ENCODE results near the gene PTPRB.
"Not testable (repeated sequence)": the region's sequence is repeated elsewhere in the genome, so short reads cannot be mapped to it uniquely, and the experiment has no call there.

PTPRB gene

DNA sequence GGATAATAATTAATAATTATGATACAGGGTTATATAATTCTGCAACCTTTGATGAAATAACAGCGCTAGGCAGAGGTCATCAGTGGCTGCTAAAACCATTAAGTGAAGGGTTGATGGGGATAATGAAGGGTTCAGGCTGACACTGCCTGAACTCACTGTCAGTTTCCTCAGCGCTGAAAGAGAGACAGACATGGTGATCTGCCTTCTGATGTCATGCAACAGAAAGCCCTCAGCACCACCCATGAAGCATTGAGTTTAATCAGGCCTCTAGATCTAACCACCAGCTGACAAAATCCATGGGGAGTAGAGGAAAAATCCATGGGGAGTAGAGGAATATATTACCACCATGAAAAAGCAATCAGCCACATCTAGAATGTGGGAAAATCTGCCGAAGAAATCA, 107.6 kb downstream of the PTPRB start:
- DNase-seq: no peak

GRCh38 chr12:70520847-70521246, 116.4 kb downstream of the PTPRB start:
- DNase-seq: no peak

GRCh38 chr12:70513426-70513825, 123.8 kb downstream of the PTPRB start:
- no peak for DNase-seq

GRCh38 chr12:70508178-70508577, 129.1 kb downstream of the PTPRB start:
- no peak for DNase-seq

DNA sequence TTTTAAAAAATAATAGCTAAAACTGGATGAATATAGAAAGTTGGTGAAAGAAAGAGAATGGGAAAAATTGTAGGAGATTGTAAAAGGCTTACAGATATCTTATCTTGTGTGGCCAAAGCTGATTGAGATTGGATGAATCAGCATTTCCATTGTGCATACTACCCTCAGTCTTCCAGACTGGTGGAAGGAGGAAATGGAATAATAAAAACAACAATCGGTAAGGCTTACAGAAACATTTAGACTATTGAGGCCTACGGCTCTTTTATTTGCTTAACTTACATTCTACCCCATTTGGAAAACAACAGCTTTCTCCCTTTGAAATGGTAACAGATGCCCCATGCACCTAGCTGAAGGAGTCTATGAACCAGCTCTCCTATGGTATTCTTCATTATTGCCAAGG, 129.8 kb downstream of the PTPRB start:
- DNase-seq: no peak

GRCh38 chr12:70497508-70497907, 139.7 kb downstream of the PTPRB start:
- DNase-seq: no peak

- not testable (repeated sequence) for DNase-seq
These were observed 144.3 kb downstream of the PTPRB start for GRCh38 chr12:70492904-70493303.

- not testable (repeated sequence) for DNase-seq
These were observed 146.3 kb downstream of the PTPRB start for GRCh38 chr12:70490928-70491327.

DNA sequence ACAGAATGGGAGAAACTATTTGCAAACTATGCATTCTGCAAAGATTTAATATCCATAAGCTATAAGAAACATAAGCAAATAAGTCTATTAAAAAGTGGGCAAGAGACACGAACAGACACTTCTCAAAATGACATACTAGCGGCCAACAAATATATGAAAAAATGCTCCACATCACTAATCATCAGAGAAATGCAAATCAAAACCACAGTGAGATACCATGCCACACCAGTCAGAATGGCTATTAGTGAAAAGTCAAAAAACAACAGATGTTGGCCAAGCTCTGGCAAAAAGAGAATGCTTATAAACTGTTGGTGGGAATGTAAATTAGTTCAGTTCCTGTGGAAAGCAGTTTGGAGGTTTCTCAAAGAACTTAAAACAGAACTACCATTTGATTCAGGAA, 149.8 kb downstream of the PTPRB start:
- DNase-seq: no peak

- DNase-seq: no peak
These were observed 150.6 kb downstream of the PTPRB start for GRCh38 chr12:70486588-70486987.

DNA sequence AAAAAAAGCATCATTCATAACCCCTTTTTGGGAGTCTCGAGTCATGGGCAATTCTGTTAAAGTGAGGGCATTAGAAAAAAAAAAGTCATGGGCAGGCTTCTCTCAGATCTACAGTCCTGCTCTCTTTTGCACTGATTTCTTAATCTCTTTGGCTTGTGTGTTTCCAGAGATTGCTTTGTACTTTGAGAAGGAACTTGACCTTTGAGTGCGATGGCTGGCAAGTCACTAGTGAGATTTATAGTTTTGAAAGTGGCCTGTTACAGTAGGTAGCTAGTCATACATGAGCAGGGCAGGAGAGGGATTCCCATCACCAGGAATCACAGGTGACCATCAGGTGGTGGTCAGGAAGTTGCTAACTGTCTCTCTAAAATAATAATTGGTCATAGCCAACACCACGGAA, 151.5 kb downstream of the PTPRB start:
- DNase-seq: no peak

GRCh38 chr12:70484464-70484863, 152.8 kb downstream of the PTPRB start:
- no peak for DNase-seq

DNA sequence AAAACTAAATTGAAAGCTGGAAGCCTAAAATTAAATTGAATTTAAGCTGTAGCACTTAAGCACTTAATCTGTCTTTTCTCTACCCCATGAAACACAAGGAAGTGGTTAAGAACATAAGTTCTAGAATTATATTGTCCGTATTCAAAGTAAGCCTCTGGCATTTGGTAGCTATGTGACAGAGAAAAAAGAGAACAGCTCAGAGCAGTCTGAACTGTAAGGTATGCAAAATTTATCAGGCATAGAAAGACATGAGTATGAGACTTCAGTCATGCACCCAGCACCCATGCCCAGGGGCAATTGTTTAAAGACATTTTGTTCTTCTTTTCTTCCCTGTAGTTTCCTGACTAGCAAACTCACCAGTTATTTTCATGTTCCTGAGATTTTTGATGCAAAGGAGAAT, 154.5 kb downstream of the PTPRB start:
- no peak for DNase-seq

DNA sequence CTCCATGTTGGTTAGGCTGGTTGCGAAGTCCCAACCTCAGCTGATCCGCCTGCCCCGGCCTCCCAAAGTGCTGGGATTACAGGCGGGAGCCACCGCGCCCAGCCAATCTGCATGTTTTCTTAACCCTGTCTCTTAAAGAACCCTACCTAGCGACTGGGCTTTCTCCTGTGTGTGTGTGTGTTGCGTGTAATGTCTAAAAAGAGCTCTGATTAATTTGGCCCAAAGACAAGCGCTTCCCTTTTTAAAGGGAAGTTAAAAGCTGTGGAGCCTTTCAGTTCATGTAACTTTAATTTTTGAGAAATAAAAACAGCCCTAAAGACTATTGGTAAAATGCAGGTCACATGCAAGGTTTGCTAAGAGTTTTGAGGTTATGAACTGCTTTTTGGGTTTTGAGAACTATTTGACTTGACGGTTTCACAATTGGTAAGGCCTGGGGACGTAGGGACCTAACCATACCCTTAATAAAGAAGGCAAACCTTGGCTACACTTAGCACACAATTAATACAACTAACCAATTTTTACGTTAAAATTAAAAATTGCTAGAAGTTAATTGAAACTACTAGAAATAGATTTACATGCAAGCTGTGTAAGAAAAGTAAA, 167.9 kb downstream of the PTPRB start:
- no peak for DNase-seq

DNA sequence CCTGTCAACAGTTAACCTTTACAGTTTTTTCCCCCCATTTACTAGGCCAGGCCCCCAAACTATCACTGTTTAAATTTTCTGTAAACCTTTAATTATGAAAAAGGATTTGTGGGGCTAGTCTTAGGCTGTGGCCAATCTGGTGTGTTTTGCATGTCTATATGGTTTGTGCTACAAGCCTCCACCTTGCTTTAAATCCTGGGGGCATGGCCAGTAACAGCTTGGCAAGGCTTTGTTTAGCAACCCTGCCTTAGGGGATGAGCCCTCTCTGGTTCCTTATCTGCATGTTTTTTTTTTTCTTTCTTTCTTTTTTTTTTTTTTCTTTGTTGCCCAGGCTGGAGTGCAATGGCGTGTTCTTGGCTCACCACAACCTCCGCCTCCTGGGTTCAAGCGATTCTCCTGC, 168.5 kb downstream of the PTPRB start:
- no peak for DNase-seq

DNA sequence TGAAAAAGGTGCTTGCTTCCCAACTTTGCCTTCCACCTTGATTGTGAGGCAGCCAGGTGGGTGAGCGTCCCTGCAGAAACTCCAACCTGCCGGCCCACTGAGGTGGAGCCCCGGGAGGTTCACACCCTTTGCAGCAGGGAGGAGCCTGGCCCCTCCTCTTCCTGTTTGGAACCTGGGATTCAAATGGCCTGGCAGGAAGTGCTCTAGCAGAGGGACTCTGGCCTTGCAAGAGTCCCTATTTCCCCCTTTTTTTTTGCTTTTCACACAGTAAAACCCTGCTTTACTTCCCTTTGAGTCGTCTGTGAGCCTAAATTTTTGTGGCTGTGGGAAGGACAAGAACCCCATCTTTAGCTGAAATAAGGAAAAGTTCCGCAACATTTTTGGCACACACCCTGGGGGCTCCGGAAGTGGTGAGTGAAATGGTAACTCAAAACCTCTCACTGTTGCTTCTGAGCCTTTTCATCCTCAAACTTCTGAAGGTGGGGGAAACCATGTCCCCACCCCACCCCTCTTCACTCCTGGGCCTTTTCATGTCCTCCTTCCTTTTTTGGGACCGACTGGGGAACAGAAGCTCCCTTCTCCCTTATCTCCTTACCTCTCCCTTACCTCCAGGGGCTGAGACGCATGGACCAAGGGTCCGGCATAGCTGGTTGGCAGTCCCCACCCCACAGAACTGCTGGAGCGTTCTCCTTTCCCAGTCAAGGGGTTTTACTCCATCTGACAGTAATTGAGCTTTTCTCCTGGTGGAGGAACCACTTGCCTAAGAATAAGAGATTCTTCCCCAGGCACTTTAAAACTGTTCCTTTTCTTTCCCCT, 169.1 kb downstream of the PTPRB start:
- no peak for DNase-seq

DNA sequence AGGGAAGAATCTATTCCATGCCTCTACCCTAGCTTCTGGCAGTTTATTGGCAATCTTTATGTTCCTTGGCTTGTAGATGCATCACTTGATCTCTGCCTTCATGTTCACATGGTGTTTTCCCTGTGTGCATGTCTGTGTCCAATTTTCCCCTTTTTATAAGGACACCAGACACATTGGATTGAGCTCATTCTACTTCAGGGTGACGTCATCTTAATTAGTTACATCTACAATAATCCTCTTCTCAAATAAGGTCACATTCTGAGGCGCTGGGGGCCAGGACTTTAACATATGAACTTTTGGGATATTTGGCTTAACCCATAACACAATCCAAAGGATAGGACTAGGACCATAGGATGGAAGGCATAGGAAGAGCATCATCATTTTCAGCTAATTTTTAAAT, 169.8 kb downstream of the PTPRB start:
- no peak for DNase-seq

- no peak for DNase-seq
These were observed 170.5 kb downstream of the PTPRB start for GRCh38 chr12:70466753-70467152.
